ENCODE measurements around the gene WLS. TPM values are rescaled to one million over a fixed set of nuclear protein-coding genes. Genes with fewer than 3 reads are reported as not detected.

Gene WLS
- polyA plus RNA-seq, 3 donors = 137 to 145 (median 143) TPM

DNA sequence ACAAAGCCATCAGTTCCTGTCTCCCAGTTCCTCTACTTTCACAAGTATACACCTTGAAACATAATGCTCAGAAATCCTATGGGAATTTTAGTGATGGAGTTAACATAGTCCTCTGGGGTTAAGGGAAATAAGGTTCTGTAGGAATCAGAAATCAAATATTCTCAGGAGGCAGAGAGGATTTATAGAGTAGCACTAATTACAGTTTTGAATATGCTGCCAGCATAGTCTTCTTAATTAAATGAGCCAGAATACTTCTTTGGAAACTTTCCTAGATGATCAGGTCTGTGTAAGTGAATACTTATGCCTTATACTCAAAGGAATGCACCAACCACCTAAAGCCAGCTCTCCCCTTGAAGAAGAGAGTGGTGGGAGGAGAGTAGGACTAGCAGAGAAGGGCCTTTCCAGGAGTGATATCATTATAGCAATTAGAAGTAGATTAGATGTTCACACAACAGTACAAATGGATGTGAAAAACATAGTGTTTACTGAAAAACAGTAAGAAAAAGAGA, 150.5 kb downstream of the WLS start:
- DNase-seq (ENCODE audit: extremely low read depth in 1 of 11, low read depth in 9 of 11, low spot score in 4 of 11) = no peak

- DNase-seq (ENCODE audit: extremely low read depth in 1 of 11, low read depth in 9 of 11, low spot score in 4 of 11) = no peak
Measured at GRCh38 chr1:68078647-68079046, 153.7 kb downstream of the WLS start.

Other genes starting within 250 kb of the WLS start
- gene DIRAS3, start 181.9 kb downstream of the WLS start, polyA plus RNA-seq (ENCODE audit: insufficient read length in 3 of 3) = 1 to 10 TPM; 1.6 to 4.0 (median 2.4) TPM
- under 1 TPM; 0.11 to 0.31 (median 0.17) TPM for gene RPE65, start 217.4 kb upstream of the WLS start, polyA plus RNA-seq (ENCODE audit: insufficient read length in 3 of 3)